ENCODE data around the gene CATSPER1. TPM values are rescaled to one million over a fixed set of nuclear protein-coding genes. Genes with fewer than 3 reads are reported as not detected.

CATSPER1 gene
- total RNA-seq, 1 experiment from 2014 or later: 2.4 TPM

DNA sequence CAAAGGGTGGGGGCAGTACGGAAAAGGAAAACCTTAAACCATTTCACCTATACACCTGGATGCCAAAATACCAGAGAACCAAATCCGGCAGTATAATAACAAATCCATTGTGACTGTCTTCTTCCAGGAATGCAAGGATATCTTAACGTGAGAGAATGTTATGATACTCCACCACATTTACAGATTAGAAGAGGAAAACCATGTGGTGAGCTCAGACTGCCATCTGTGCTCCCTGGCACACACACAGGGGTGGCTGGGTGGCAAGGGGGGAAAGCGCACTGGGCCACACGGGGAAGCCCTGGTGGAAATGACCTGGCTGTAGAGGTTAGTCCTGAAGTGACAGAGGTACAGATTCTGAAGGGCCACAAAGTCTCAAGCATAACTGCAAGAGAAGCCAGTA, 34.2 kb downstream of the CATSPER1 start:
- ATAC-seq (no peak), DNase-seq (ENCODE audit: low read depth, low spot score) (no peak)
- Histone ChIP-seq H3K36me3 (ENCODE audit: control insufficient read depth in 1 of 2, insufficient read depth in 2 of 2, low read length in 2 of 2) (no peaks in the 10 kb centered on the region; a peak in 1 of 4 replicates), H2AFZ (ENCODE audit: low read depth, low read length, poor library complexity, severe bottlenecking) (no peak overlapping the region), H3K4me1 (ENCODE audit: control insufficient read depth in 1 of 2, insufficient read depth in 2 of 2, low read length in 2 of 2) (peaks cover 0 to 8% of the 10 kb centered on the region in 2 experiments; a peak in 2 of 4 replicates), H3K9ac (ENCODE audit: low read length) (no peak overlapping the region), H3K9me2 (ENCODE audit: insufficient read depth) (no peaks in the 10 kb centered on the region), H3K79me2 (ENCODE audit: insufficient read depth, low read length) (no peaks in the 10 kb centered on the region), H3K27ac (ENCODE audit: low read depth, low read length) (no peak overlapping the region), H3K4me2 (ENCODE audit: low read length) (no peak overlapping the region), H3K4me3 (replicated peaks in 1 of 2; ENCODE audit: low read depth in 1 of 2, low read length in 2 of 2) (no peak overlapping the region), H4K20me1 (ENCODE audit: insufficient read depth) (no peaks in the 10 kb centered on the region), H3K27me3 (ENCODE audit: insufficient read depth, low read length) (no peaks in the 10 kb centered on the region), H3K9me3 (ENCODE audit: control insufficient read depth in 1 of 2, insufficient read depth in 1 of 2, low read depth in 1 of 2, low read length in 2 of 2) (no peaks in the 10 kb centered on the region)
- TF ChIP-seq ZNF274 (IDR thresholded peaks at IDR 0.05; ENCODE audit: low read depth, low read length) (no peak), POLR2AphosphoS5 (IDR thresholded peaks at IDR 0.05; ENCODE audit: low read depth, low read length) (no peak), SRF (IDR thresholded peaks at IDR 0.05; ENCODE audit: low read depth) (no peak), JUND (IDR thresholded peaks at IDR 0.05) (no peak), EGR1 (IDR thresholded peaks at IDR 0.05; ENCODE audit: low read depth) (no peak)
- TF ChIP-seq, protein P1, sequence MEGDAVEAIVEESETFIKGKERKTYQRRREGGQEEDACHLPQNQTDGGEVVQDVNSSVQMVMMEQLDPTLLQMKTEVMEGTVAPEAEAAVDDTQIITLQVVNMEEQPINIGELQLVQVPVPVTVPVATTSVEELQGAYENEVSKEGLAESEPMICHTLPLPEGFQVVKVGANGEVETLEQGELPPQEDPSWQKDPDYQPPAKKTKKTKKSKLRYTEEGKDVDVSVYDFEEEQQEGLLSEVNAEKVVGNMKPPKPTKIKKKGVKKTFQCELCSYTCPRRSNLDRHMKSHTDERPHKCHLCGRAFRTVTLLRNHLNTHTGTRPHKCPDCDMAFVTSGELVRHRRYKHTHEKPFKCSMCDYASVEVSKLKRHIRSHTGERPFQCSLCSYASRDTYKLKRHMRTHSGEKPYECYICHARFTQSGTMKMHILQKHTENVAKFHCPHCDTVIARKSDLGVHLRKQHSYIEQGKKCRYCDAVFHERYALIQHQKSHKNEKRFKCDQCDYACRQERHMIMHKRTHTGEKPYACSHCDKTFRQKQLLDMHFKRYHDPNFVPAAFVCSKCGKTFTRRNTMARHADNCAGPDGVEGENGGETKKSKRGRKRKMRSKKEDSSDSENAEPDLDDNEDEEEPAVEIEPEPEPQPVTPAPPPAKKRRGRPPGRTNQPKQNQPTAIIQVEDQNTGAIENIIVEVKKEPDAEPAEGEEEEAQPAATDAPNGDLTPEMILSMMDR (IDR thresholded peaks at IDR 0.05 in 2 of 3, conservative IDR thresholded peaks at IDR 0.05 in 1 of 3; ENCODE audit: borderline replicate concordance in 1 of 3, insufficient read depth in 1 of 3, low read depth in 2 of 3, low read length in 2 of 3): no peak
- BruUV-seq (replicated peaks): no TSS peak
- ChIA-PET CTCF (interaction anchor here (0.9 to 4.3 kb wide), 4 partner anchors 31 to 280 kb away, joined by 3 to 38 read pairs (median 4); partner anchors contain the start of gene KAT5), RAD21 (ENCODE audit: low non-redundant PET in 1 of 2, low total read pairs in 2 of 2, uncharacterized antibody in 2 of 2, unreplicated experiment in 2 of 2) (no interaction called here), POLR2A (interaction anchor here (1.7 kb wide), 1 partner anchor 10 kb away, joined by 6 read pairs; the partner anchor contains the start of genes BANF1 and EIF1AD)
- intact Hi-C loops (cut with micrococcal nuclease): no loop called here

Measured in HCT116 (cell line).